GM20000 (cell line): ENCODE data around the gene ABCA7.

Source experiments
- DNase-seq: peaks from one replicate; pipeline ENCODE4 v3.0.0; 2012; ENCODE audit warnings: low spot score
- TF ChIP-seq, protein P1 (sequence below): IDR thresholded peaks from 2 replicates; pipeline ENCODE4 v1.5.1; 2012; ENCODE audit warnings: mild to moderate bottlenecking, control low read depth; ENCODE audit errors: extremely low read depth, missing control alignments

Gene ABCA7

DNA sequence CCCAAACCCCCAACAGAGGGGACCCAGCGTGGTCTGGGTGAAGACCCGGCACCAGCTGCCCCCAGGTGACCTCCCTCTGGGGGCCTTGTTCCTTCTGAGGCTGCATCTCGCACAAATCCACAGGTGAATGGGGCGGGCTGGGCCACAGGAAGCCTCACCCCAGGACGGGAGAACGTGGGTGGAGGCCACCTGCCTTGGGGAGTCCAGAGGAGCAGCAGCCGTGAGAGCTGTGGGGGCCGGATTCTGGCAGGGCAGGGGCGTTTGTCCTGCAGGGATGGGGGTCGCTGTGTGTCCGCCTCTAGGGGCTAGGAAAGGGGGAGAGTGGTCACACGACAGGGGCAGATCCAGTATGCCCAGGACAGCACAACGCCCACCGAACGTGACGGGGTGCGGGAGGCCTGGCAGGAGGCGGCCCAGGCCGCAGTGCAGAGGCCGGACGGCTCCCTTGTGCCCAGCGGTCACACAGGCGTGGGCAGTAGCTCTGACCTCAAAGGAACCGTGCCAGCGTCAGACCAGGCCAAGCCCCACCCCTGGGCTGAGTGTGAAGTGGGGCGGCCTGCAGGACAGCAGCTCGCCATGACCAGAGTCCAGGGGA, 48.6 kb downstream of the ABCA7 start:
- TF ChIP-seq, protein P1, sequence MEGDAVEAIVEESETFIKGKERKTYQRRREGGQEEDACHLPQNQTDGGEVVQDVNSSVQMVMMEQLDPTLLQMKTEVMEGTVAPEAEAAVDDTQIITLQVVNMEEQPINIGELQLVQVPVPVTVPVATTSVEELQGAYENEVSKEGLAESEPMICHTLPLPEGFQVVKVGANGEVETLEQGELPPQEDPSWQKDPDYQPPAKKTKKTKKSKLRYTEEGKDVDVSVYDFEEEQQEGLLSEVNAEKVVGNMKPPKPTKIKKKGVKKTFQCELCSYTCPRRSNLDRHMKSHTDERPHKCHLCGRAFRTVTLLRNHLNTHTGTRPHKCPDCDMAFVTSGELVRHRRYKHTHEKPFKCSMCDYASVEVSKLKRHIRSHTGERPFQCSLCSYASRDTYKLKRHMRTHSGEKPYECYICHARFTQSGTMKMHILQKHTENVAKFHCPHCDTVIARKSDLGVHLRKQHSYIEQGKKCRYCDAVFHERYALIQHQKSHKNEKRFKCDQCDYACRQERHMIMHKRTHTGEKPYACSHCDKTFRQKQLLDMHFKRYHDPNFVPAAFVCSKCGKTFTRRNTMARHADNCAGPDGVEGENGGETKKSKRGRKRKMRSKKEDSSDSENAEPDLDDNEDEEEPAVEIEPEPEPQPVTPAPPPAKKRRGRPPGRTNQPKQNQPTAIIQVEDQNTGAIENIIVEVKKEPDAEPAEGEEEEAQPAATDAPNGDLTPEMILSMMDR = no peak
- no peak for DNase-seq

- TF ChIP-seq, protein P1 = no peak
- DNase-seq = no peak
Measured at GRCh38 chr19:1089126-1089771, 49.3 kb downstream of the ABCA7 start.

- DNase-seq = no peak
- TF ChIP-seq, protein P1 = no peak
Measured at GRCh38 chr19:1089891-1090290, 50.0 kb downstream of the ABCA7 start.

DNA sequence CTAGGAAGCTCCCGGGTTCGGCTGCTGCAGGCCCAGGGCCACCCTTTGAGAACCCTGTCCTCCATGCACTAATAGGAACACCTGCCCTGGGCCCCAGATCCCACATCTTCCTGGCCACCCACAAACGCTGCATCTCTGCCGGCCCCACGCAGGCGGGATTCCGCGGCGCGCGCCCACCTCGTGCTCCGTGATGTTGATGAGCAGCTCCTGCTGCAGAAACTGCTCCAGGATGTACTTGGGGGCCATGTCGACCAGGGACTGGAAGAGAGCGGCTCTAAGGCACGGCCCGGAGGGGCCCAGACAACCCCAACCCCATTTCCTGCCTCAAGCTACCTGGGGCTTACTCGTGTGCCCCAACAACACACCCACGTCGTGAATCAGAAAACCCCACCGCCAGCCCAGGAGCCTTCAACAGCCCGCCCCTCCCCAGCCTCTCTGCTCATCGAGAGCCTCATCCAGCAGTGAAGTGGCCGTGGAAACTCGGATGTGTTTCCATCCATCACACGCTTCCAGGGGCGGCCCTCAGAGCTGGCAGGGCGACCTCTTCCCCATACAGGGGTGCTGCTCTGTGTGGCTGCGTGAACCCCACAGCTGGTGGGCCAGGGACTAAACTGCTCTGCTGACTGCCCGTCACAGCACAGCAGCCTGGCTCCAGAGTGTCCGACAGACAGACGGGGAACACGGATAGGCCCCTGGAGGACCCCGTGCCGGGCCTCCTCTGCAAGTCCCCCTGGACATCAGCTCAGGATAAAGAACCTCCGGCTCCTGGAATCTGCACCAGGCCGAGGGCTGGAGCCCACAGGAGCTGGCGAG, 51.0 kb downstream of the ABCA7 start:
- TF ChIP-seq, protein P1 = no peak
- no peak for DNase-seq

- no peak for DNase-seq
Measured at GRCh38 chr19:1091544-1092175, 51.8 kb downstream of the ABCA7 start.

GRCh38 chr19:1093330-1093729, 53.4 kb downstream of the ABCA7 start:
- TF ChIP-seq, protein P1 = no peak
- DNase-seq = no peak

More at GRCh38 chr19:1091544-1092175, 51.8 kb downstream of the ABCA7 start:
- TF ChIP-seq, protein P1 = no peak
